DOHH2 (cell line): ENCODE results near the gene PLCXD3.

Source experiments
- H3F3A ChIP-seq: fragments of 200-600 bp; sonication (generic), shearing (Covaris generic); 2 replicates; pipeline ENCODE4 v1.6.0; 2016; ENCODE audit warnings: antibody characterized with exemption, mild to moderate bottlenecking; ENCODE audit not compliant: control insufficient read depth, insufficient read depth
- H3K27ac ChIP-seq: fragments of 200-600 bp; sonication (generic); 2 replicates; pipeline ENCODE4 v1.5.1; 2014; ENCODE audit warnings: low read depth, mild to moderate bottlenecking, low read length, moderate library complexity
- H3K27me3 ChIP-seq: fragments of 200-600 bp; sonication (generic); 2 replicates; pipeline ENCODE4 v1.6.1; 2014; ENCODE audit warnings: mild to moderate bottlenecking, low read length, mixed read lengths; ENCODE audit not compliant: control insufficient read depth
- H3K36me3 ChIP-seq: fragments of 200-600 bp; sonication (generic); 2 replicates; pipeline ENCODE4 v1.6.1; 2014; ENCODE audit warnings: mild to moderate bottlenecking, low read length, moderate library complexity, mixed read lengths; ENCODE audit not compliant: control insufficient read depth
- H3K4me1 ChIP-seq: fragments of 200-600 bp; sonication (generic); 2 replicates; pipeline ENCODE4 v1.6.1; 2014; ENCODE audit warnings: mild to moderate bottlenecking, low read length, mixed read lengths; ENCODE audit not compliant: control insufficient read depth
- H3K4me2 ChIP-seq: fragments of 200-600 bp; sonication (generic); 2 replicates; pipeline ENCODE4 v1.6.0; 2014; ENCODE audit warnings: mild to moderate bottlenecking, low read length, moderate library complexity
- H3K4me3 ChIP-seq: fragments of 200-600 bp; sonication (generic); 2 replicates; pipeline ENCODE4 v1.5.1; 2014; ENCODE audit warnings: mild to moderate bottlenecking, low read length, mixed read lengths
- H3K79me2 ChIP-seq: fragments of 200-600 bp; sonication (generic); 2 replicates; pipeline ENCODE4 v1.6.1; 2014; ENCODE audit warnings: mild to moderate bottlenecking, low read length, mixed read lengths; ENCODE audit not compliant: control insufficient read depth
- H3K9me2 ChIP-seq: fragments of 200-600 bp; sonication (generic); replicated peaks from 2 replicates; pipeline ENCODE4 v1.6.1; 2014; ENCODE audit warnings: mild to moderate bottlenecking, low read length, mixed read lengths; ENCODE audit not compliant: control insufficient read depth
- H3K9me3 ChIP-seq: fragments of 200-600 bp; sonication (generic); 2 replicates; pipeline ENCODE4 v1.6.1; 2014; ENCODE audit warnings: antibody characterized with exemption, low read length, mixed read lengths; ENCODE audit not compliant: control insufficient read depth, insufficient read depth
- H4K20me1 ChIP-seq: fragments of 200-600 bp; sonication (generic); 2 replicates; pipeline ENCODE4 v1.6.0; 2014; ENCODE audit warnings: low read depth, mild to moderate bottlenecking, antibody characterized with exemption, low read length, moderate library complexity; ENCODE audit not compliant: control insufficient read depth, insufficient read depth
- CTCF ChIP-seq: fragments of 200-600 bp; sonication (generic); IDR thresholded peaks from one replicate; pipeline ENCODE4 v1.5.1; 2014; ENCODE audit warnings: antibody characterized with exemption, mild to moderate bottlenecking, low read depth, low read length; ENCODE audit not compliant: poor library complexity, severe bottlenecking
- EZH2phosphoT487 ChIP-seq: fragments of 200-600 bp; sonication (generic); IDR thresholded peaks from 2 replicates; pipeline ENCODE4 v1.6.1; 2017; ENCODE audit warnings: borderline replicate concordance, mild to moderate bottlenecking, antibody characterized with exemption, low read length, moderate library complexity, mixed read lengths

The PLCXD3 gene

DNA sequence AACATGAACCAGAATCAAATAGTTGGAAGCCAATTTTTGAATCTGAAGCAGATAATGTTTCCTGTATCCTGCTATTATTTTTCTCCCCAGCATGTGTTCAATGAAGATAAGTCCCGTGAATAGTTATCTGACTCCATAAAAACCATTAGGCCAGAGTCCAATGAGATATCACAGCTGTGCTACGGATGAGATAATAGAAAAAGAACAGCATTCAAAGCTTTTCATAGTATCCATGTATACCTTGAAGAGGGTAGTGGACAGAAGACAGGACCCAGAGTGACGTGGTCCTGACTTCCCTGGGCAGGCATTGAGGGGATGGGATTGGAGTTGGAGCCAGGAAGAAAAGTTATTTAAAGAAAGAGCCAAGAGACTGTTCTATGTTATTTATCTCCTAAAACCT lies 246.4 kb downstream of the PLCXD3 start:
- Histone ChIP-seq H3K36me3 (no peaks in the 10 kb centered on the region), H3K4me2 (no peak overlapping the region), H3K79me2 (no peaks in the 10 kb centered on the region), H3K9me3 (no peaks in the 10 kb centered on the region), H4K20me1 (no peaks in the 10 kb centered on the region), H3K27me3 (no peaks in the 10 kb centered on the region; the same call in 1 of the 2 replicates), H3K4me3 (no peak overlapping the region), H3K27ac (no peak overlapping the region), H3K4me1 (no peaks in the 10 kb centered on the region), H3K9me2 (no peaks in the 10 kb centered on the region), H3F3A (no peaks in the 10 kb centered on the region)
- no peak for TF ChIP-seq EZH2phosphoT487
- no peak for TF ChIP-seq CTCF

DNA sequence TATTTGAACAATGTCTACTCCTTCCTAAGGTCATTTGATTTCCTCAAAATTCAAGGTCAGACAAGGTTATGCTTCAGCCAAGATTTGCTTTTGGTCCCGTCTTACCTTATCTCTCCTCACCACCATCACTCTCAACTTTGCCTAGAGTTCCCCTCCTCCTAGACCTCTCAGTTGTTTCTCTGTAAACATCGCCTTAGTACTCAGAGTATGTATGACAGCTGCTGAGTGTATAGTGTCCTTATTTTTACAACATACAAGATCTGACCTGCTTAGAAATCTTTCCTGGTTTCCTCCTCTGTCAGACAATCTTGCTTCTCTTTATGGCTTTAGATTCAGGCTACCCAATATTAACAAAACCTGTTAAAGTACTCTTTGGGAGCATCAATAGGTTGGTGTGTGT lies 247.1 kb downstream of the PLCXD3 start:
- no peaks in the 10 kb centered on the region for H3K9me3 ChIP-seq
- H3K79me2 ChIP-seq, result no peaks in the 10 kb centered on the region
- TF ChIP-seq CTCF (no peak), EZH2phosphoT487 (no peak)
- no peaks in the 10 kb centered on the region for H3F3A ChIP-seq
- H4K20me1 ChIP-seq, result no peaks in the 10 kb centered on the region
- no peaks in the 10 kb centered on the region for H3K4me1 ChIP-seq
- H3K4me3 ChIP-seq, result no peak overlapping the region
- no peaks in the 10 kb centered on the region; the same call in 1 of the 2 replicates for H3K27me3 ChIP-seq
- H3K9me2 ChIP-seq, result no peaks in the 10 kb centered on the region
- no peak overlapping the region for H3K27ac ChIP-seq
- no peak overlapping the region for H3K4me2 ChIP-seq
- H3K36me3 ChIP-seq, result no peaks in the 10 kb centered on the region
